Measurements from ENCODE around the gene HNRNPDL.
"Not testable (repeated sequence)": the region's sequence is repeated elsewhere in the genome, so short reads cannot be mapped to it uniquely, and the experiment has no call there.

Gene HNRNPDL

GRCh38 chr4:82430193-82430963 is at the start of gene HNRNPDL, which contains the start of gene ENOPH1:
HNRNPDL (minus strand) TSS chr4:82430462; CDS start chr4:82429690, 772 bp downstream.
ENOPH1 (plus strand) TSS chr4:82430590; CDS start chr4:82430830, 240 bp downstream.
- DNase-seq, result peak; percentile 100

GRCh38 chr4:82479562-82479961 is 49.3 kb upstream of the HNRNPDL start:
- DNase-seq, result no peak

GRCh38 chr4:82477469-82477868 is 47.2 kb upstream of the HNRNPDL start:
- DNase-seq, result not testable (repeated sequence)

GRCh38 chr4:82475931-82476330 is 45.7 kb upstream of the HNRNPDL start:
- DNase-seq, result not testable (repeated sequence)

GRCh38 chr4:82473621-82474164 is 43.4 kb upstream of the HNRNPDL start:
- DNase-seq, result no peak

- not testable (repeated sequence) for DNase-seq
Observed at GRCh38 chr4:82473080-82473479, 42.8 kb upstream of the HNRNPDL start.

- no peak for DNase-seq
Observed at GRCh38 chr4:82469791-82470345, 39.6 kb upstream of the HNRNPDL start.

- no peak for DNase-seq
Observed at GRCh38 chr4:82467471-82467870, 37.2 kb upstream of the HNRNPDL start.

GRCh38 chr4:82463221-82463620 is 33.0 kb upstream of the HNRNPDL start:
- DNase-seq, result no peak

- DNase-seq, result peak; percentile 91
Observed at GRCh38 chr4:82462415-82462831, 32.2 kb upstream of the HNRNPDL start.

- no peak for DNase-seq
Observed at GRCh38 chr4:82461710-82462109, 31.4 kb upstream of the HNRNPDL start.

- no peak for DNase-seq
Observed at GRCh38 chr4:82458729-82459128, 28.5 kb upstream of the HNRNPDL start.

GRCh38 chr4:82457266-82457665 is 27.0 kb upstream of the HNRNPDL start:
- no peak for DNase-seq

GRCh38 chr4:82452026-82452425 is 21.8 kb upstream of the HNRNPDL start:
- DNase-seq, result no peak

GRCh38 chr4:82450966-82451755 is 20.9 kb upstream of the HNRNPDL start:
- DNase-seq, result no peak

- DNase-seq, result no peak
Observed at GRCh38 chr4:82447886-82448285, 17.6 kb upstream of the HNRNPDL start.

GRCh38 chr4:82439088-82439487 is 8.8 kb upstream of the HNRNPDL start:
- DNase-seq, result no peak

- DNase-seq, result no peak
Observed at GRCh38 chr4:82437285-82438005, 7.2 kb upstream of the HNRNPDL start.

- DNase-seq, result no peak
Observed at GRCh38 chr4:82436780-82437179, 6.5 kb upstream of the HNRNPDL start.

- DNase-seq, result no peak
Observed at GRCh38 chr4:82436130-82436529, 5.9 kb upstream of the HNRNPDL start.

GRCh38 chr4:82434949-82435348 is 4.7 kb upstream of the HNRNPDL start:
- DNase-seq, result no peak

GRCh38 chr4:82433791-82434190 is 3.5 kb upstream of the HNRNPDL start:
- DNase-seq, result no peak

GRCh38 chr4:82432596-82432995 is 2.3 kb upstream of the HNRNPDL start:
- DNase-seq, result no peak
